Daoy (cell line): ENCODE data around the gene FAM111A. TPM values are rescaled to one million over a fixed set of nuclear protein-coding genes. Genes with fewer than 3 reads are reported as not detected.

ENCODE experiments used
- DNase-seq: peaks from one replicate; pipeline ENCODE4 v3.0.0-alpha.2; 2015; ENCODE audit warnings: low read depth
- total RNA-seq: library from RNA; depleted of rRNA; stranded (reverse); fragments of >200 nt; shearing (Covaris generic); gene quantifications from 2 replicates; pipeline ENCODE4 v1.2.3, GENCODE V29; 2014

Gene FAM111A
- total RNA-seq, 1 experiment from 2014 or later = 66.0 TPM

- DNase-seq = no peak
These were observed 36.5 kb downstream of the FAM111A start for GRCh38 chr11:59179121-59179520.

GRCh38 chr11:59180168-59180776, 37.6 kb downstream of the FAM111A start:
- DNase-seq = no peak

- no peak for DNase-seq
These were observed 38.3 kb downstream of the FAM111A start for GRCh38 chr11:59180907-59181306.

- DNase-seq = no peak
These were observed 39.2 kb downstream of the FAM111A start for GRCh38 chr11:59181746-59182456.

- no peak for DNase-seq
These were observed 39.9 kb downstream of the FAM111A start for GRCh38 chr11:59182457-59183151.

- no peak for DNase-seq
These were observed 41.1 kb downstream of the FAM111A start for GRCh38 chr11:59183771-59184170.

GRCh38 chr11:59184691-59185339, 42.2 kb downstream of the FAM111A start:
- DNase-seq = no peak

GRCh38 chr11:59185386-59185945, 42.8 kb downstream of the FAM111A start:
- no peak for DNase-seq

- DNase-seq = peak; percentile 52
These were observed 43.5 kb downstream of the FAM111A start for GRCh38 chr11:59186130-59186594.

GRCh38 chr11:59187035-59187434, 44.4 kb downstream of the FAM111A start:
- no peak for DNase-seq

GRCh38 chr11:59187587-59187986, 44.9 kb downstream of the FAM111A start:
- no peak for DNase-seq

- DNase-seq = no peak
These were observed 46.3 kb downstream of the FAM111A start for GRCh38 chr11:59188954-59189353.

GRCh38 chr11:59189986-59190385, 47.3 kb downstream of the FAM111A start:
- no peak for DNase-seq

- DNase-seq = no peak
These were observed 48.4 kb downstream of the FAM111A start for GRCh38 chr11:59191095-59191494.

- DNase-seq = no peak
These were observed 49.2 kb downstream of the FAM111A start for GRCh38 chr11:59191890-59192289.

GRCh38 chr11:59192446-59193020, 49.9 kb downstream of the FAM111A start:
- DNase-seq = no peak

- no peak for DNase-seq
These were observed 51.0 kb downstream of the FAM111A start for GRCh38 chr11:59193587-59194130.

GRCh38 chr11:59195586-59195985, 52.9 kb downstream of the FAM111A start:
- DNase-seq = no peak

GRCh38 chr11:59196777-59197176, 54.1 kb downstream of the FAM111A start:
- DNase-seq = no peak

- DNase-seq = peak; percentile 61
These were observed 55.3 kb downstream of the FAM111A start for GRCh38 chr11:59197991-59198390.

- no peak for DNase-seq
These were observed 56.1 kb downstream of the FAM111A start for GRCh38 chr11:59198726-59199125.
